Spleen (tissue), 7 donors: ENCODE results near the gene LINC00305.

Experiments used
- POLR2AphosphoS5 ChIP-seq, 3 donors: sonication (generic); formaldehyde crosslinking; IDR thresholded peaks; one replicate each; pipeline ENCODE4 v1.5.1; 2017; ENCODE audit warnings: antibody characterized with exemption in 3 of 3
- TF ChIP-seq, protein P1 (sequence below), 11 experiments: fragments of 200-600 bp in 7 of 11; fragments of 450-650 bp in 4 of 11; sonication (generic) in 4 of 11; IDR thresholded peaks in 8 of 11; conservative IDR thresholded peaks in 3 of 11; 1 replicate in 7 of 11; 2 replicates in 4 of 11; pipeline versions ENCODE4 v1.4.0 to v1.8.0; 2016 to 2021; ENCODE audit warnings: antibody characterized with exemption in 11 of 11, inconsistent platforms in 4 of 11, mild to moderate bottlenecking in 1 of 11
- donor health status: DM: no; HTN: no; CAD: no; lungs with moderate emphysema.
- donor health status: DM: no; HTN: no; CAD: no.
- donor health status: DM: no; HTN: no; CAD: no.

DNA sequence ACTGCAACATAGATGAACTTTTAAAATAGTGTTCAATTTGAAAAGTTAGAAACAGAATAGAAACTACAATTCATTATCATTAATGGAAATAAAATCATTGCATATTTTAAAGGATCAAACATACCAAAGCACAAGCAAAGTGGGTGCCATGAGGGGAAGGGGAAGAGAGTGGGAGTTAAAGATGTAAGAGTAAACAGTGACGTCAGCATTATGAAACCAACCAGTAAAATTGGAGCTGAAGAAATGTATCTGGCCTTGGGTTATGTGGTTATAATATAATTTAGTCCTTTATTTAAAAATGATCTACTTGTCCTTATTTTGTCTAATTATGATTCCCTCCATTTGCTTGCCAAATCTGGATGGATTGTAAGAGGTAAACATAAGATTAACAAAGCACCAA lies 6.0 kb downstream of the LINC00305 start:
- TF ChIP-seq, protein P1, sequence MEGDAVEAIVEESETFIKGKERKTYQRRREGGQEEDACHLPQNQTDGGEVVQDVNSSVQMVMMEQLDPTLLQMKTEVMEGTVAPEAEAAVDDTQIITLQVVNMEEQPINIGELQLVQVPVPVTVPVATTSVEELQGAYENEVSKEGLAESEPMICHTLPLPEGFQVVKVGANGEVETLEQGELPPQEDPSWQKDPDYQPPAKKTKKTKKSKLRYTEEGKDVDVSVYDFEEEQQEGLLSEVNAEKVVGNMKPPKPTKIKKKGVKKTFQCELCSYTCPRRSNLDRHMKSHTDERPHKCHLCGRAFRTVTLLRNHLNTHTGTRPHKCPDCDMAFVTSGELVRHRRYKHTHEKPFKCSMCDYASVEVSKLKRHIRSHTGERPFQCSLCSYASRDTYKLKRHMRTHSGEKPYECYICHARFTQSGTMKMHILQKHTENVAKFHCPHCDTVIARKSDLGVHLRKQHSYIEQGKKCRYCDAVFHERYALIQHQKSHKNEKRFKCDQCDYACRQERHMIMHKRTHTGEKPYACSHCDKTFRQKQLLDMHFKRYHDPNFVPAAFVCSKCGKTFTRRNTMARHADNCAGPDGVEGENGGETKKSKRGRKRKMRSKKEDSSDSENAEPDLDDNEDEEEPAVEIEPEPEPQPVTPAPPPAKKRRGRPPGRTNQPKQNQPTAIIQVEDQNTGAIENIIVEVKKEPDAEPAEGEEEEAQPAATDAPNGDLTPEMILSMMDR (IDR thresholded peaks at IDR 0.05 in 8 of 11, conservative IDR thresholded peaks at IDR 0.05 in 3 of 11), result no peak
- TF ChIP-seq POLR2AphosphoS5 (IDR thresholded peaks at IDR 0.05), result no peak
